ENCODE measurements around the gene SUPT5H.

SUPT5H gene

GRCh38 chr19:39436350-39436716 lies 9.0 kb upstream of the SUPT5H start:
- H2AFZ ChIP-seq (ENCODE audit: low read depth, low read length): no peak overlapping the region
- peak overlapping the region; percentile 46 for H3K27ac ChIP-seq (ENCODE audit: low read length)
- H4K20me1 ChIP-seq (ENCODE audit: insufficient read depth, low read length): peaks cover 20% of the 10 kb centered on the region
- peaks cover 32% of the 10 kb centered on the region for H3K36me3 ChIP-seq (replicated peaks; ENCODE audit: low read depth, low read length)
- H3K9me3 ChIP-seq (ENCODE audit: insufficient read depth, low read length): no peaks in the 10 kb centered on the region
- peak overlapping the region; percentile 98 for H3K9ac ChIP-seq (ENCODE audit: low read length)
- peak overlapping the region; percentile 92 for H3K4me2 ChIP-seq (ENCODE audit: low read length)
- no peaks in the 10 kb centered on the region for H3K27me3 ChIP-seq (ENCODE audit: low read depth, low read length)
- peaks cover 30% of the 10 kb centered on the region for H3K79me2 ChIP-seq (ENCODE audit: low read length)
- peak overlapping the region; percentile 99 for H3K4me3 ChIP-seq (ENCODE audit: low read length)
- TF ChIP-seq CTCF (IDR thresholded peaks at IDR 0.05; ENCODE audit: low read depth, low read length) (no peak), EZH2phosphoT487 (IDR thresholded peaks at IDR 0.05; ENCODE audit: low read depth) (no peak)
- peaks cover 50% of the 10 kb centered on the region for H3K4me1 ChIP-seq (ENCODE audit: low read length)

- Histone ChIP-seq H3K27me3 (ENCODE audit: low read depth, low read length) (no peaks in the 10 kb centered on the region), H3K27ac (ENCODE audit: low read length) (no peak overlapping the region), H3K4me2 (ENCODE audit: low read length) (no peak overlapping the region), H3K4me1 (ENCODE audit: low read length) (peaks cover 38% of the 10 kb centered on the region), H3K36me3 (replicated peaks; ENCODE audit: low read depth, low read length) (peaks cover 20% of the 10 kb centered on the region), H4K20me1 (ENCODE audit: insufficient read depth, low read length) (peaks cover 13% of the 10 kb centered on the region), H3K4me3 (ENCODE audit: low read length) (no peak overlapping the region), H2AFZ (ENCODE audit: low read depth, low read length) (no peak overlapping the region), H3K9me3 (ENCODE audit: insufficient read depth, low read length) (no peaks in the 10 kb centered on the region), H3K79me2 (ENCODE audit: low read length) (peaks cover 27% of the 10 kb centered on the region), H3K9ac (ENCODE audit: low read length) (no peak overlapping the region)
- no peak for TF ChIP-seq EZH2phosphoT487 (IDR thresholded peaks at IDR 0.05; ENCODE audit: low read depth)
- no peak for TF ChIP-seq CTCF (IDR thresholded peaks at IDR 0.05; ENCODE audit: low read depth, low read length)
Measured at GRCh38 chr19:39438270-39438934, 7.0 kb upstream of the SUPT5H start.

GRCh38 chr19:39444598-39445195 lies 685 bp upstream of the SUPT5H start:
- Histone ChIP-seq H2AFZ (ENCODE audit: low read depth, low read length) (no peak overlapping the region), H3K79me2 (ENCODE audit: low read length) (peaks cover 53% of the 10 kb centered on the region)
- TF ChIP-seq CTCF (IDR thresholded peaks at IDR 0.05; ENCODE audit: low read depth, low read length): no peak
- no peak for TF ChIP-seq EZH2phosphoT487 (IDR thresholded peaks at IDR 0.05; ENCODE audit: low read depth)

GRCh38 chr19:39446365-39447084 lies 1.1 kb downstream of the SUPT5H start:
- Histone ChIP-seq H2AFZ (ENCODE audit: low read depth, low read length) (no peak overlapping the region), H3K4me3 (ENCODE audit: low read length) (peak overlapping the region; percentile 92), H4K20me1 (ENCODE audit: insufficient read depth, low read length) (peaks cover 40% of the 10 kb centered on the region), H3K79me2 (ENCODE audit: low read length) (peaks cover 72% of the 10 kb centered on the region), H3K27ac (ENCODE audit: low read length) (peak overlapping the region; percentile 85), H3K4me1 (ENCODE audit: low read length) (peaks cover 46% of the 10 kb centered on the region), H3K36me3 (replicated peaks; ENCODE audit: low read depth, low read length) (peaks cover 37% of the 10 kb centered on the region), H3K9ac (ENCODE audit: low read length) (peak overlapping the region; percentile 98), H3K27me3 (ENCODE audit: low read depth, low read length) (no peaks in the 10 kb centered on the region), H3K4me2 (ENCODE audit: low read length) (peak overlapping the region; percentile 95), H3K9me3 (ENCODE audit: insufficient read depth, low read length) (no peaks in the 10 kb centered on the region)
- TF ChIP-seq EZH2phosphoT487 (IDR thresholded peaks at IDR 0.05; ENCODE audit: low read depth) (no peak), CTCF (IDR thresholded peaks at IDR 0.05; ENCODE audit: low read depth, low read length) (no peak)

More at GRCh38 chr19:39444598-39445195, 685 bp upstream of the SUPT5H start:
- Histone ChIP-seq H3K4me1 (ENCODE audit: low read length) (peaks cover 55% of the 10 kb centered on the region), H3K27ac (ENCODE audit: low read length) (peak overlapping the region; percentile 85), H3K4me3 (ENCODE audit: low read length) (peak overlapping the region; percentile 92), H3K9ac (ENCODE audit: low read length) (peak overlapping the region; percentile 98), H4K20me1 (ENCODE audit: insufficient read depth, low read length) (peaks cover 22% of the 10 kb centered on the region), H3K9me3 (ENCODE audit: insufficient read depth, low read length) (no peaks in the 10 kb centered on the region), H3K4me2 (ENCODE audit: low read length) (peak overlapping the region; percentile 76), H3K27me3 (ENCODE audit: low read depth, low read length) (no peaks in the 10 kb centered on the region), H3K36me3 (replicated peaks; ENCODE audit: low read depth, low read length) (peaks cover 29% of the 10 kb centered on the region)
